HUES48 (cell line): ENCODE data around the gene TENT4B.

Experiments
- H3K27ac ChIP-seq: one replicate; pipeline ENCODE4 v1.7.0; 2013; ENCODE audit warnings: low read depth, low read length, inconsistent platforms
- H3K27me3 ChIP-seq: 2 replicates; pipeline ENCODE4 v1.6.1; 2013; ENCODE audit warnings: mild to moderate bottlenecking, low read length; ENCODE audit not compliant: control insufficient read depth, insufficient read depth
- H3K36me3 ChIP-seq: 2 replicates; pipeline ENCODE4 v1.6.1; 2013; ENCODE audit warnings: low read length; ENCODE audit not compliant: control insufficient read depth, insufficient read depth
- H3K4me1 ChIP-seq: 2 replicates; pipeline ENCODE4 v1.6.1; 2013; ENCODE audit warnings: mild to moderate bottlenecking, low read length; ENCODE audit not compliant: control insufficient read depth, insufficient read depth
- H3K4me3 ChIP-seq: 2 replicates; pipeline ENCODE4 v1.5.1; 2013; ENCODE audit warnings: mild to moderate bottlenecking, low read depth, low read length
- H3K9ac ChIP-seq: 2 replicates; pipeline ENCODE4 v1.6.1; 2013; ENCODE audit warnings: mild to moderate bottlenecking, low read depth, low read length, moderate library complexity
- H3K9me3 ChIP-seq: 2 replicates; pipeline ENCODE4 v1.6.1; 2013; ENCODE audit warnings: low read length; ENCODE audit not compliant: control insufficient read depth, insufficient read depth

The TENT4B gene

GRCh38 chr16:50195756-50196155 lies 42.6 kb downstream of the TENT4B start:
- H3K27ac ChIP-seq = no peak overlapping the region
- H3K36me3 ChIP-seq = no peaks in the 10 kb centered on the region
- H3K9me3 ChIP-seq = no peaks in the 10 kb centered on the region
- no peaks in the 10 kb centered on the region for H3K27me3 ChIP-seq
- H3K4me1 ChIP-seq = no peaks in the 10 kb centered on the region
- no peak overlapping the region for H3K9ac ChIP-seq
- no peak overlapping the region for H3K4me3 ChIP-seq

DNA sequence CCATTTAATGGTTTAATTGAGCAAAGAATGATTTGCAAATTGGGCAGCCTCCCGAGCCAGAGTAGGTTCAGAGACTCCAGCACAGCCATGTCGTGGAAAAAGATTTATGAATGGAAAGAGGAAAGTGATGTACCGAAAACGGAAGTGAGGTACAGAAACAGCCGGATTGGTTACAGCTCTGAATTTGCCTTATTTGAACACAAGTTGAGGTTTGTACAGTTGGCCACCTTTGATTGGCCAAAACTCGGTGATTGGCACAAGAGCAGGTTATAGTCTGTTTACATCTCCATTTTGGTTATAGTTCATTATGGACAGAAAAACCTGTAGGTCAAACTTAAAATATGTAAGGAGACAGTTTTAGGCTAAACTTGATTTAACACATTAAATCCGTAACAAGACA lies 44.5 kb downstream of the TENT4B start:
- Histone ChIP-seq H3K9ac (no peak overlapping the region), H3K36me3 (no peaks in the 10 kb centered on the region), H3K4me3 (no peak overlapping the region), H3K27ac (no peak overlapping the region), H3K4me1 (peaks cover 2% of the 10 kb centered on the region; the same call in 1 of the 2 replicates), H3K27me3 (no peaks in the 10 kb centered on the region), H3K9me3 (no peaks in the 10 kb centered on the region)

- H3K27me3 ChIP-seq = no peaks in the 10 kb centered on the region
- H3K9me3 ChIP-seq = no peaks in the 10 kb centered on the region
- H3K36me3 ChIP-seq = no peaks in the 10 kb centered on the region
- peaks cover 8% of the 10 kb centered on the region; the same call in 1 of the 2 replicates for H3K4me1 ChIP-seq
- no peak overlapping the region for H3K9ac ChIP-seq
- no peak overlapping the region for H3K4me3 ChIP-seq
- no peak overlapping the region for H3K27ac ChIP-seq
Observed at GRCh38 chr16:50198802-50199403, 45.8 kb downstream of the TENT4B start.

DNA sequence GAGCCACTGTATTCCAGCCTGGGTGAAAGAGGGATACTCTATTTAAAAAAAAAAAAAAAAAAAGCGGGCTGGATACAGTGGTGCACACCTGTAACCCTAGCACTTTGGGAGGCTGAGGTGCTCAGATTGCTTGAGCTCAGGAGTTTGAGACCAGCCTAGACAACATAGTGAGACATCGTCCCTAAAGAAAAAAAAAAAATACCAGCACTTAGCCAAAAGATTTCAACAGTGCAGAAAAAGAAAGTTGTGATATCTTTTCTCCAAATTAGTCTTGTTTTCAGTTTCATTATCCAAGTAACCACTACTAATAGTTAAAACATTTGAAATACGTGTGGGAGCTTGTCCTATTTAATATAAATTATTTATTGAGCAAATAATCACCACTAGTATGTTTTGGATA lies 48.7 kb downstream of the TENT4B start:
- H3K4me3 ChIP-seq = no peak overlapping the region
- no peaks in the 10 kb centered on the region for H3K36me3 ChIP-seq
- no peak overlapping the region for H3K27ac ChIP-seq
- H3K9me3 ChIP-seq = no peaks in the 10 kb centered on the region
- H3K9ac ChIP-seq = no peak overlapping the region
- peaks cover 8% of the 10 kb centered on the region; the same call in 1 of the 2 replicates for H3K4me1 ChIP-seq
- no peaks in the 10 kb centered on the region for H3K27me3 ChIP-seq

DNA sequence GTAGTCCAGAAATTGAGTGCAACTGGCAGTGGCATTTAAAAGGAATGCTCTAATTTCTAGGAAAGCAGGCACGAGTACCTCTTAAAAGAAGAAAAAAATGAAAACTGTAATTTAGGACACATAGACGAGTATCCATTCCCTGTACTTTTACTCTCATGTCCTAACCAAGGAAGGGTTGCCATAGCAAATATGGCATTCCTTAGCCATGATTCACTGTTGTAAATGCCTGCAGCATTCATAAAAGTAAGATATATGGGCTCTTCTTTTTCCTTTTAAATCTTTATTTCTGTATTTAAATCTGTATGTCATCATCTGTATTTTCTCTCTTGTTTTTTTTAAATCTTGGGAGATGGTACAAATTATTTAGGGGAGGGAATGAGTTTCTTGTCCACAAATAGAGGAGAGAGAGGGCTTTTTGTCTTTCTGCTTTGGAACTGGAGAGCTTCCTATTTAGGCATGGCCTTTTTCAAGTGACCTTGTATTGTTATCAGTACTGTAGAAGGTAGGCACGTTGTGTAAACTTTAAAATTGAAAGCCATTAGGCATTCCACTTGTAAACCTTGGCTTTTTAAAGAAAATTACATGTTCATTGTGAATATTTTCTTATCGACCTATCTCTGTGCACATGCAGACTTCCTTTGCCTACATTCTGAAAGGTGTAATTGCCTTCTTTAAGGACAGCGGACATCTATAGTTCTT lies 50.0 kb downstream of the TENT4B start:
- peak overlapping the region; percentile 60 for H3K27ac ChIP-seq
- H3K36me3 ChIP-seq = no peaks in the 10 kb centered on the region
- no peaks in the 10 kb centered on the region for H3K27me3 ChIP-seq
- no peak overlapping the region for H3K9ac ChIP-seq
- no peaks in the 10 kb centered on the region for H3K9me3 ChIP-seq
- no peak overlapping the region for H3K4me3 ChIP-seq
- H3K4me1 ChIP-seq = peaks cover 8% of the 10 kb centered on the region; the same call in 1 of the 2 replicates

DNA sequence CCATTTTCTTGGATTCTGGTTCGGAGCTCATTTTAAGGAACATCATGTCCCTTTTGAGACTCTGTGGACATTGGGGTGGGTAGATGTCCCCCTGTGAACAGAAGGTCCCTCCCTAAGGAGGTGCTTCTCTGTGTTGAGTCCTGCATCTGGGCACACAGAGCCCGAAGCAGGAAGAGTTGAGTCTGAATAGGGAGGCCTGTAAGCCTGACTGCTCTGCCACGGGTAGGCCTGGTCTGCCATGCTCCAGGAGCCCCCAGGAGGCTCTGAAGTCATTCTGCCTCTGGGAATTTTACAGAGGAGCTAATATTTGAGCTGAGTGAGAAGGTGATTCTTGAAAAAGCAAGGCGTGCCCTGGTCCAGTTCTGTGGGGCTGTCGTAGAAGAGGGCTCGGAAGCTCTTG lies 50.6 kb downstream of the TENT4B start:
- H3K9ac ChIP-seq = no peak overlapping the region
- peaks cover 8% of the 10 kb centered on the region; the same call in 1 of the 2 replicates for H3K4me1 ChIP-seq
- peak overlapping the region; percentile 60 for H3K27ac ChIP-seq
- H3K4me3 ChIP-seq = no peak overlapping the region
- no peaks in the 10 kb centered on the region for H3K27me3 ChIP-seq
- no peaks in the 10 kb centered on the region for H3K36me3 ChIP-seq
- H3K9me3 ChIP-seq = no peaks in the 10 kb centered on the region

- Histone ChIP-seq H3K9me3 (no peaks in the 10 kb centered on the region), H3K4me1 (peaks cover 8% of the 10 kb centered on the region; the same call in 1 of the 2 replicates), H3K27ac (no peak overlapping the region), H3K9ac (no peak overlapping the region), H3K36me3 (no peaks in the 10 kb centered on the region), H3K4me3 (no peak overlapping the region), H3K27me3 (no peaks in the 10 kb centered on the region)
Observed at GRCh38 chr16:50204453-50205108, 51.5 kb downstream of the TENT4B start.

- H3K4me1 ChIP-seq = peaks cover 11% of the 10 kb centered on the region
- H3K36me3 ChIP-seq = peaks cover 15% of the 10 kb centered on the region
- H3K27ac ChIP-seq = no peak overlapping the region
- no peaks in the 10 kb centered on the region for H3K9me3 ChIP-seq
- H3K9ac ChIP-seq = no peak overlapping the region
- H3K4me3 ChIP-seq = no peak overlapping the region
- H3K27me3 ChIP-seq = no peaks in the 10 kb centered on the region
Observed at GRCh38 chr16:50207652-50208051, 54.5 kb downstream of the TENT4B start.

DNA sequence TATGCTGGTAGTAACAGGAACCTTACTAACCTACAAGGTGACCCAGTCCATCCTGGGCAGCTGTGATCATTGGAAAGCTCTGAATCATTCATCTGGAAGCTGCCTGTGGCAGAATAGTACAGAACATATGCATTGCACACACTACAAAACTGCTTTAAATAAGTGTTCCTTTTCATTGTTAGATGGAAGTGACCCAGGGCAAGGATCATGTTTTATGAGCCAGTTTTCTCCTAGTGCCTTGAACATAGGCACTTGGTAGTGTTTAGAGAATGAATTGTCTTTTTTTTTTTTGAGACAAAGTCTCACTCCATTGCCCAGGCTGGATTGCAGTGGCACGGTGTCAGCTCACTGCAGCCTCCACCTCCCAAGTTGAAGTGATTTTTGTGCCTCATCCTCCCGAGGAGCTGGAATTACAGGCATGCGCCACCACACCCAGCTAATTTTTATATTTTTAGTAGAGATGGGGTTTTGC lies 55.4 kb downstream of the TENT4B start:
- peaks cover 6% of the 10 kb centered on the region for H3K4me1 ChIP-seq
- H3K9me3 ChIP-seq = no peaks in the 10 kb centered on the region
- H3K9ac ChIP-seq = no peak overlapping the region
- no peak overlapping the region for H3K4me3 ChIP-seq
- no peaks in the 10 kb centered on the region for H3K27me3 ChIP-seq
- peaks cover 16% of the 10 kb centered on the region for H3K36me3 ChIP-seq
- H3K27ac ChIP-seq = no peak overlapping the region

- Histone ChIP-seq H3K36me3 (peaks cover 21% of the 10 kb centered on the region), H3K27me3 (no peaks in the 10 kb centered on the region), H3K9ac (no peak overlapping the region), H3K4me1 (peaks cover 6% of the 10 kb centered on the region), H3K27ac (peak overlapping the region; percentile 43), H3K4me3 (no peak overlapping the region), H3K9me3 (no peaks in the 10 kb centered on the region)
Observed at GRCh38 chr16:50209546-50210265, 56.6 kb downstream of the TENT4B start.
